Skeletal muscle cell (primary cell): ENCODE results near the gene PINK1.

Source experiments
- DNase-seq: peaks from one replicate; pipeline ENCODE4 v3.0.0-alpha.2; 2010; ENCODE audit warnings: low read depth
- H3K4me3 ChIP-seq: 2 replicates; pipeline ENCODE4 v1.5.1; 2011; ENCODE audit warnings: low read depth, mild to moderate bottlenecking, control low read depth, low read length, moderate library complexity

Gene PINK1

GRCh38 chr1:20633190-20634064 lies at the start of gene PINK1:
TSS of gene PINK1 (plus strand) at chr1:20633458. CDS start at chr1:20633549, 91 bp downstream.
- DNase-seq = no peak
- H3K4me3 ChIP-seq = peak within 1 kb of the TSS; percentile 87

DNA sequence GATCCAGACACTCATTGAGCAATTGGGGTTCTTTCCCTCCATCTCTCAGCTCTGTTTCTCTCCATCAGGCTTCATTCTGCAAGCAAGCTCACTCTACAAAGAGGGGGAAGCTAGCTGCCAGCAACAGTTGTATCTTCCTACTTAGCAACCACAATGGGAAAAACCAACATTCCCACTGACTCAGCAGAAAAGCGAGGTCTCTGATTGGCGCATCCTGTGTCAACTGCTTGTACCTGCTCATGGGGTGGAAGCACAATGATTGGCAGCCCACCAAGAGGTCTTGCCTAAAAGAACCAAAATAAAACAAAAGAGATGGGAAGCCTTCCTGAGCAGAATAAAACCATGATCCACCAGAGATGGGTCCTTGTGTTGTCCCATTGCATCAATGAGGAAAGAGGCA lies 48.4 kb upstream of the PINK1 start:
- no peak for DNase-seq
- no peak overlapping the region for H3K4me3 ChIP-seq

DNA sequence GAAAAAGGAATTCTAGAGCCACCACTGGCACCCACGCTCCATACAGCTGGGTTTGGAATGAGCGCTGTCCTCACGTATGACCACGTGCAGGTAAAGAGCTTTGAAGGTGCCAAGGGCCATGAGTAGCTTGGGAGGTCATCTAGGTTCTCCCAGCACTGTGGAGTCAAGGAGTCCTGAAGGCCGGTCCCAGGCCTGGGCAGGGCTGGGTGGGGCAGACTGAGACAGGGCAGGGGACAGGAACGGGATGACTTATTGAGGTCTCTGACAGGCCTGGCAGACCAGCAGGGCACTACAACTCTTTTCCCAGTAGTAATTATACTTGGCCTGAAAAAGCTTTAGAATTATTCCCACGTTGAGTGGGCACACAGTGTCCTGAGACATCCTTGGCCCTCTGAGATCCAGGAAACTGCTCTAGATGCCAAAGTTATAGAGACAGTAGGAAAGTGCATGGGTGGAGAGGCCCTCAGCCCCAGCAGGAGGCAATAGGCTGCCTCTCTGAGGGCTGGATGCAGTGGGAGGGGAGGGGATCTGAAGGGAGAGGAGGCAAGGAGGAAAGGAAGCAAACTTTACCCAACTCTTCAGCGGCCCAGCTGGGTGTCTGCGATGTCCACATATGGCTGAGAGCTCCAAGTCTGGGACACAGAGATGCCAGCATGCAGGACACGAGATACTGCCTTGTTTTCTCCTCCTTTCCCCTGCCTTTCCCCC lies 46.2 kb upstream of the PINK1 start:
- no peak overlapping the region for H3K4me3 ChIP-seq
- no peak for DNase-seq

GRCh38 chr1:20587661-20588053 lies 45.6 kb upstream of the PINK1 start:
- no peak overlapping the region for H3K4me3 ChIP-seq
- DNase-seq = no peak

DNA sequence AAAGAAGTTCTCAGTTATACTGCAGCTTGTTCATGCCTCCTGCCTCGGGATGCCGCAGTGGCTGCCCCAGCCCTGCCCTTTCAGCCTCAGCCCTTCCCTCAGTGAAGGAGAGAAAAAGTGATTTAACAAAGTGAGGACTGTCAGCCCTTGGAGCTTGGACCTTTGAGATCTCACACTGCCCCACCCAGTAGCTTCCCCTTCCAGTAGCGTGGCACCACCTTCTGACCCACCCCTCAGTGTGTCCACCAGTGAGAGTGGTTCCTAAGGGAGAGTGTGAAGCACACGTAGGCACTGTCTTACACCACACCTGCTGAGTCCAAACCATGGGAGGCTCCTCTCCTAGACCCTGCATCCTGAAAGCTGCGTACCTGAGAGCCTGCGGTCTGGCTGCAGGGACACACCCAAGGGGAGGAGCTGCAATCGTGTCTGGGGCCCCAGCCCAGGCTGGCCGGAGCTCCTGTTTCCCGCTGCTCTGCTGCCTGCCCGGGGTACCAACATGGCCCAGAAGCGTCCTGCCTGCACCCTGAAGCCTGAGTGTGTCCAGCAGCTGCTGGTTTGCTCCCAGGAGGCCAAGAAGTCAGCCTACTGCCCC lies 44.5 kb upstream of the PINK1 start, which contains the start of gene CDA:
Gene CDA (plus strand): TSS at position 464 of the 592 bp plus-strand sequence. CDS start 33 bp downstream, at position 497.
- H3K4me3 ChIP-seq = peak within 1 kb of the TSS; percentile 12
- DNase-seq = no peak

DNA sequence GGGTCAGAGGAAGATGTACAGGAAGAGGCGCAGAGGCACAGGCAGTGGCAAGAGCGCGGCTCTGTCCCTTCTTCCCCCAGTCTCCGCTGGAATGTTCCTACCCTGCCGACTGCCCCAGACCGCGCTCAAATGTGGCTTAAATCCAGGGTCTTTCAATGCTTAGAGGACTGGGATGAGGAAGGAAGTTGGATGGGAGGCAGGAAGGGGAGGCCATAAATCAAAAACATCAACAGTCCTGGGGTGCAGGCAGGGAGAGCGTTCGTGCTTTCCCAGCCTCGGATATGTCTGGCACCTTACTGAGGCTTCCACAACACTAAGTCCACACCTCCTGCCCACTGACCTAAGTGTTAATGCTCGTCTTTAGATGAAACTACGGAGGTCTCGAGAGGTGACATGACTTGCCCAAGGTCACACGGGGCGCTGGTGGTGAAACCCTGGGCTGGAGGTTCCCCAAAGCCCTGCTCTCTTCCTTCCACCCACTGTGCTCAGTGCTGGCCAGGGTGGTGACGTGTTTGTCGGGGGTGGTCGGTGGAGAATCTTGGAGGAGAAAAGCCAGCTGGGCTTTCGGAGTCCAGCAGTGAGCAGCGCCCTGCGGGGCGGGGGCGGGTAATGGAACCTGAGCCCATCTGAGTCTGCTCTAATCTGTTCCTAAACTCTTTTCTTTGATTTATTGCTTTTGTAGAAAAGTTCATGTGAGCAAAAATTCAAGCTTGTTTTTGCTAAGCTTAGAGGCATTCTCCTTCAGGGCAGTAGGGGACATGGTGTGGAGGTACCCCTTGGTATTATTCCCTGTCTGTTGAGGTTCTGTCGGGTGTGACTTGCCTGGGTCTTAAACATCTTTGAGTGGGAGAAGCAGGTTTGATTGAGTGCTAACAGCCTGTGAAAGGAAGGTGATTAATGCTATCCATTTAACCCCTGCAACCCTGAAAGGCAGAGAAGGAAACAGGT lies 43.7 kb upstream of the PINK1 start:
- H3K4me3 ChIP-seq = peak overlapping the region; percentile 12
- peak; percentile 75 for DNase-seq

DNA sequence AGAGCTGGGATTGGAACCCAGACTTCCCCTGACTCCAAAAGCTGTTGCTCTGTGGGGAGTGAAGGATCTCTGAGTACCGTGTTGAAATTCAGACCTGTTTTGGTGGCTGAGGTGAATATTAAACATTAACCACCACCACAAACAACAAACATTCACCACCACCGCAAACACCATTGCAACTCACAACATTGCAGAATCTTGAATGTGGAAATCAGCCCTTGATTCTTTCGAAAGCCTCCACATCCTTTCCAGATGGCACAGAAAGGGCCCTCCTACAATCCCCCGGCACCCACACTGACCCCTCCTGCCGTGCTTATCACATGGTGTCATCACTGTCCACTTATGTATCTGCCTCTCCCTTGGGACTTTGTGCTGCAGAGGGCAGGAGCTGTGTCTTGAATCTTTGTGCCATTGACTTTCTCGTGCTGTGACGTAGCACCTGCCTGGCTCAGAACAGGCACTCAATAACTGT lies 42.9 kb upstream of the PINK1 start:
- no peak overlapping the region for H3K4me3 ChIP-seq

DNA sequence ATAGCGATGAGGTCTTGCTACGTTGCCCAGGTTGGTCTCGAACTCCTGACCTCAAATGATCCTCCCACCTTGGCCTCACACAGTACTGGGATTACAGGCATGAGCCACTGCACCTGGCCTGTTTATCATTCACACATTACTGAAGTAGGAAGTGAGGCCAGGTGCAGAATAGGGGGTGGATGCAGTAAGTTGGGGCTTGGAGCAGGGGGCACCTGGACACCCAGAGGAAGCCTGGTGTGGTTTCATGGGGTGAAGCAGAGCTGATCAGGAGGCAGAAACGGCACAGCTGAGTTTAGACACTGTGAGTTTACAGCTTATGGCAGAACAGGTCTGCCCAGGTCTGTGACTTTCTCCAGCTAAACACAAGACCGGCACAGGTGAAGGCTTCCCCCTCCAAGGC lies 39.5 kb upstream of the PINK1 start:
- H3K4me3 ChIP-seq = no peak overlapping the region
- no peak for DNase-seq

More for the DNA sequence above, 42.9 kb upstream of the PINK1 start:
- DNase-seq = no peak

DNA sequence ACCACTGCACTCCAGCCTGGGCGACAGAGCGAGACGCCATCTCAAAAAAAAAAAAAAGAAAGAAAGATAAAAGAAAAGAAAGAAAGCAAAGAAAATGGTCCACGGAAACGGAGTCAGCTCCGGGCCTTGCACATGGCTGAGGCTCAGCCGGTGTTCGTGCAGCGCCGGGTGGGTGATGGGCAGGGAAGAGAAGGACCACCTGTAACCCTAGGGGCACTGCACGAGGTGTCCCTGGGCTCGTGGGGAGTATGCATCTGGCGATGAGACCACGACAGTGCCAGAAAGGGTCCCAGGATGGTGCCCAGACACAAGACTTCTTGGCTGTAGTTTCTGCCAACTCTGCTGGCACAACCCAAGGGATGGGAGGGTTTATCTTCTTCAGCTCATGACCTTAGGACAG lies 38.5 kb upstream of the PINK1 start:
- DNase-seq = no peak
- no peak overlapping the region for H3K4me3 ChIP-seq

GRCh38 chr1:20596106-20596505 lies 37.2 kb upstream of the PINK1 start:
- H3K4me3 ChIP-seq = no peak overlapping the region
- no peak for DNase-seq

DNA sequence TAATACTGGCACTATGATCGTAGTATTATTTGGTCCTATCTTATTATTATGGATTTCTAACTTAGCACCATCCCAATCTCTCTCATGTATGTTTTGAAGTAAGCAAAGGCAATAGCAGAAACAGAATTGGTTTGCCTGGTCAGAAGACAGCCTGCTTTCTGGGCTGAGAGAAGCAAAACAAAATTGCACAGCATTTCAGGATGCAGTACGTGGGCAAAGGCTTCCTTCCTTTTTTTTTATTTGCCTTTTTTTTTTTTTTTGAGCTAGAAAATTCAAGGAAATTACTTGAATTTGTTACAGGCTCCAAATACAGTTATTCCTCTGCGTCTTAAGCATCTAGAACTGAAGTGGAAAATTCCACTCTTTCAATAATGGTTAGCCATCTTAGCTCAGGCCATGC lies 35.6 kb upstream of the PINK1 start:
- no peak for DNase-seq
- no peak overlapping the region for H3K4me3 ChIP-seq

GRCh38 chr1:20600156-20600555 lies 33.1 kb upstream of the PINK1 start:
- H3K4me3 ChIP-seq = no peak overlapping the region
- no peak for DNase-seq

DNA sequence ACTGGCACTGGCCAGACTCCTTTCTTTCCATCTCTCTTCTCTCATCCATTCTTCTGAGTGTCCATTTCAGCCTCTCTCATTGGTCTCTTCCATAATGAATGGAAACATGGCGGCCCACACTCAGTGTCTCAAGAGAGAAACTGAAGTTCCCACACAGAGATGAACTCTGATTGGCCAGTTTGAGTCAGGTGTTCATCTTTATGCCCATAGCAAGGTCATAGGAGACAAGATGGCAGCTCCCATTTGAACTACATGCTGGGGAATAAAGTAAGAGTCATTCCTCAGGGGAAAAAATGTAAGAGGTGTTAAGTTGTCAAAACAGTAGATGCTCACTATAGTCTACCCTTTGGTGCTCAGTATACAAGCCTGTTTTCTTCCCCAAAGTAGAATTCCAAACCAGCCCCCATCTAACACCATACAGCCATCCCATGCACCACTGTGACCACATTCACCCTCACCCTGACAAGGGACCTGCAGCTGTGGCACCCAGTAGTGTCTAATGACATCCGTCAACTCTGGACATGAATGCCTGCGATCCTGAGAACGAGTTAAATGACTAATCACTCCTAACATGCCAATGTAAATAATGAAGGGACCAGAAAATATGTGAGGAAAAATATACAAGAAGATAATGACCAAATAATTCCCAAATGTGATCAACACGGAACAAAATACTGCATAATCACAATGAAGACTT lies 32.0 kb upstream of the PINK1 start:
- no peak for DNase-seq
- H3K4me3 ChIP-seq = no peak overlapping the region

GRCh38 chr1:20602851-20603450 lies 30.3 kb upstream of the PINK1 start:
- H3K4me3 ChIP-seq = no peak overlapping the region
- DNase-seq = no peak

DNA sequence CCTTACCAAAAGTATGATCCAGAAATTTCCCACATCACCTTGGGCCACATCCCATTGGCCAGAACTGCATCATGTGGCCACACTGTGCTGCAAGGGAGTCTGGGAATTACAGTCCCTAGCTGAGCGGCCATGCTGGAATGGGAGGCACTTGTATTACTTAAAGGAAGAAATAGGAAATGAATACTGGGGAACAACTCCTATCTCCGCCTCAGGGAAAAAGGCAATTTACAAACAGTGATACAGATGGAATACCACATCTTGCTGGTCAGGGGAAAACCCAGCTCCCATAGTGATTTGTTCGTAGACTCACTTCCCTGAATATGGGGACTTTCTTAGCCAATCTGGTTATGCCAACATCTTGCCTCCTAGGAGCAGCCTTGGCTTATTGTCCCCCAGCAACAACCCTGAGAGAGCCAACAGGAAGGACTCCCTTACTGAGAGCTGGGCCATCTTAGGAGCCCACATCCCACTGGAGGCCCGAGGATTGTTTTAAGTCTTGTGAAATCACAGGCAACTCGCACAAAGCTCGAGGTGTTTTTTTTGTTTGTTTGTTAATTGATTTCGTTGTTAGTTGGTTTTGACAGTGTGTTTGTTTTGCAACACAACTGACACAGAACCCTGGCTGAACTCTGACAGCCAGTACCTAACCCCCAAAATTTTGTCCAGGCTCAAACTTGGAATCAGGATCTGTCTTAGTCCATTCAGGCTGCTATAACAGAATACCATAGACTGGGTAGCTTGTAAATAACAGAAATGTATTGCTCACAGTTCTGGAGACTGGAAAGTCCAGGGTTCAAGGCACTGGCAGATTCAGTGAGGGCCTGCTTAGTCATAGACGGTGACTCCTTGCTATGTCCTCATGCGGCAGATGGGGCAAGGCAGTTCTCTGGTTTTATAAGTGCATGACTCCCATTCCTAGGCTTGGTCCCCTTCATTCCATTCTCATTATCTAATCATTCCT lies 29.5 kb upstream of the PINK1 start:
- DNase-seq = peak; percentile 60
- H3K4me3 ChIP-seq = no peak overlapping the region

DNA sequence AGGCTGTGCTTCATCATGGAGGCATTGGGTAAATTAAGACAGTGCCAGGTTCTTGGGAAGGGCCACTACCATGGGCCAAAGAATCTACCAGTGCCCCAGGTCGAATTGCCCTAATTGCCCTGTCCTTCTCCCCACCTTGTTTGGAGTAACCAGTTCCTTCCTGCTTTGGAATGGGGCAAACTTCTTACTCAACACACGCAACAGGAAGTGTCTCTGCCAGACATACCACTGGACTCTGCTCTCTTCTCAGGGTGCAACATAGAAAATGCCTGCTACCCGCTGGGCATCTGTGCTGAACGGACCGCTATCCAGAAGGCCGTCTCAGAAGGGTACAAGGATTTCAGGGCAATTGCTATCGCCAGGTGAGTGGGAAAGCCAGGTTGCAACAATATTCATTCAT lies 28.6 kb upstream of the PINK1 start:
- no peak overlapping the region for H3K4me3 ChIP-seq
- DNase-seq = no peak
